Neural crest cell (in vitro differentiated cells): ENCODE data around the gene CPLX1. TPM values are rescaled to one million over a fixed set of nuclear protein-coding genes. Genes with fewer than 3 reads are reported as not detected.

Experiments used
- DNase-seq: peaks from one replicate; pipeline ENCODE4 v3.0.0; 2021; ENCODE audit warnings: low read depth, mixed read lengths, low spot score
- H3K27ac Mint-ChIP-seq: one replicate; pipeline ENCODE4 v1.8.0; 2021; ENCODE audit warnings: mild to moderate bottlenecking, mixed read lengths; ENCODE audit not compliant: unreplicated experiment
- H3K27me3 Mint-ChIP-seq: 2 replicates; pipeline ENCODE4 v1.8.0; 2021; ENCODE audit warnings: low read depth, mild to moderate bottlenecking, mixed read lengths
- H3K36me3 Mint-ChIP-seq: 2 replicates; pipeline ENCODE4 v1.8.0; 2021; ENCODE audit warnings: low read depth, mild to moderate bottlenecking, mixed read lengths
- H3K4me1 Mint-ChIP-seq: 2 replicates; pipeline ENCODE4 v1.8.0; 2021; ENCODE audit warnings: mixed read lengths
- H3K4me3 Mint-ChIP-seq: one replicate; pipeline ENCODE4 v1.8.0; 2021; ENCODE audit warnings: mild to moderate bottlenecking, mixed read lengths
- H3K9me3 Mint-ChIP-seq: 2 replicates; pipeline ENCODE4 v1.8.0; 2021; ENCODE audit warnings: mixed read lengths
- total RNA-seq: library from RNA; stranded (reverse); gene quantifications from 2 replicates; pipeline ENCODE4 v1.2.1, GENCODE V29; 2021
- TF ChIP-seq, protein P1 (sequence below): fragments of 200-600 bp; sonication (generic); conservative IDR thresholded peaks from 2 replicates; pipeline ENCODE4 v1.5.0; 2021; ENCODE audit warnings: antibody characterized with exemption, mild to moderate bottlenecking

The CPLX1 gene
- total RNA-seq, 1 donor from 2014 or later: 2.0 TPM

DNA sequence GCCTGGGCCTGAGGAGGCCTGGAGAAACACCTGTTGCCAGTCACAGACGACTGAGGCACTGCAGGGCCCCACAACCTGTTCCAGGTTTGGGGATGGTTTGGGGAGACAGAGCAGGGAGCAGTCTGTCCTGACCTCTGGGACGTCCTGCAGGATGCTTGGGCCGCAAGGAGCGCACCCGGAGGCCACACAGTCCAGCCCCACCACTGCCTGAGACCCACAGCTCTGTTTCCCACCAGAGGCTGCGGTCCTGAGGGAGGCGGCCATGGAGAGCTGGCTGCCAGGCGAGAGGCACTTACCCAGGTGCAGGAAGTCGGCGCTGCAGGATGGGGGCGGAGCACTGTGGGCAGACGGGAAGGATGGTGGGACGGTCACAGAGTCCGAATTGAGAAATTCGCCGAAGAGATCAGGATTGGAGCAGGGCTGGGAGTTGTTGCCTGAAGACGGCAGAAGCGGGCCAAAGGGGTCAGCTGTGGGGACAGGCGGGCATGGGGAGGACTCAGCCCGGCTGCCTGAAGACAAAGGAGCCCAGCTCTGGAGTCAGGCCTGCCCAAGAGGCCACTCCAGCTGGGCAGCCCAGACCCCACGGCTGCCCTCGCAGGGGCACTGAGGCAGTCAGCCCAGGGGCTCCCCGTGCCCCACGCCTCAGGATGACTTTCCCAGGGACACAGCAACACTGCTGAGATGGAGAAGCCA lies 40.3 kb upstream of the CPLX1 start:
- Mint-ChIP-seq H3K9me3 (no peaks in the 10 kb centered on the region), H3K27me3 (no peaks in the 10 kb centered on the region), H3K27ac (no peak overlapping the region), H3K4me1 (no peaks in the 10 kb centered on the region), H3K36me3 (peaks cover 26% of the 10 kb centered on the region), H3K4me3 (no peak overlapping the region)
- TF ChIP-seq, protein P1, sequence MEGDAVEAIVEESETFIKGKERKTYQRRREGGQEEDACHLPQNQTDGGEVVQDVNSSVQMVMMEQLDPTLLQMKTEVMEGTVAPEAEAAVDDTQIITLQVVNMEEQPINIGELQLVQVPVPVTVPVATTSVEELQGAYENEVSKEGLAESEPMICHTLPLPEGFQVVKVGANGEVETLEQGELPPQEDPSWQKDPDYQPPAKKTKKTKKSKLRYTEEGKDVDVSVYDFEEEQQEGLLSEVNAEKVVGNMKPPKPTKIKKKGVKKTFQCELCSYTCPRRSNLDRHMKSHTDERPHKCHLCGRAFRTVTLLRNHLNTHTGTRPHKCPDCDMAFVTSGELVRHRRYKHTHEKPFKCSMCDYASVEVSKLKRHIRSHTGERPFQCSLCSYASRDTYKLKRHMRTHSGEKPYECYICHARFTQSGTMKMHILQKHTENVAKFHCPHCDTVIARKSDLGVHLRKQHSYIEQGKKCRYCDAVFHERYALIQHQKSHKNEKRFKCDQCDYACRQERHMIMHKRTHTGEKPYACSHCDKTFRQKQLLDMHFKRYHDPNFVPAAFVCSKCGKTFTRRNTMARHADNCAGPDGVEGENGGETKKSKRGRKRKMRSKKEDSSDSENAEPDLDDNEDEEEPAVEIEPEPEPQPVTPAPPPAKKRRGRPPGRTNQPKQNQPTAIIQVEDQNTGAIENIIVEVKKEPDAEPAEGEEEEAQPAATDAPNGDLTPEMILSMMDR: no peak
- no peak for DNase-seq

DNA sequence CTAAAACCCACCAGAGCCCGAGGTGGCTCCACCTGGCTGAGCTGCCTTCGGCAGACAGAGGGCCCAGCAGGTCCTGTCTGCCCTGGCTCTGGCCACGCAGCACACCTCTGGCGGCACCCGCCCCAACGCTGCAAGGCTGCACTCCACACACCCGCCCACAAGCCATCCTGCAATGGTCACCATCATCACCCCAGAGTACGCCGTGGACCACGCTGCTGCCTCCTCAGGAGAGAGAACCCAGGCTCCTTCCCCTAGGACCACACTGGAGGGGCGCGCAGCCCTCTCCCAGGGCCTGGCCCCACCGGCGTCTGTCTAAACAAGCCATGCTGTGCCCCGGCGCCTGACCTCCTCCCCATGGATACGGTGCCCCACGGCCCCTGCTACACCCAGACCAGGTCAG lies 39.6 kb upstream of the CPLX1 start:
- H3K36me3 Mint-ChIP-seq: peaks cover 29% of the 10 kb centered on the region
- no peaks in the 10 kb centered on the region for H3K9me3 Mint-ChIP-seq
- no peak overlapping the region for H3K4me3 Mint-ChIP-seq
- TF ChIP-seq, protein P1: no peak
- no peak overlapping the region for H3K27ac Mint-ChIP-seq
- DNase-seq: no peak
- no peaks in the 10 kb centered on the region for H3K4me1 Mint-ChIP-seq
- no peaks in the 10 kb centered on the region for H3K27me3 Mint-ChIP-seq

DNA sequence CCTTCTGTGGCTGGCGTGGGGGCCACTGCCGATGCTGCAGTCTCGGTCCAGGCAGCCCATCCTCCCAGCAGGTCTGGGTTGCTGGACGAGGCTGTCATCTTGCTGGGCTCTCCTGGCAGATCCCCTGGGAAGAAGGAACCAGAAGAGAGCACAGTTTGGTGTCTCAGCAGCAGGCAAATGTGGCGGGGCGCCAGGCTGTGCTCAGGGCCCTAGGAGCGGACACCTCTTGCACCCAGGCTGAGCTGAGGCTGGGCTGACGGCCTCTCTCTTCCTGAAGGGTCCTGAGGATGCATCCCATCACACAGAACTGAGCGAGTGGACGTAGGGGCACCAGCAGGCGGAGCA lies 39.2 kb upstream of the CPLX1 start:
- TF ChIP-seq, protein P1: no peak
- Mint-ChIP-seq H3K27ac (peak overlapping the region; percentile 75), H3K4me3 (no peak overlapping the region), H3K4me1 (no peaks in the 10 kb centered on the region), H3K36me3 (peaks cover 31% of the 10 kb centered on the region), H3K27me3 (no peaks in the 10 kb centered on the region), H3K9me3 (no peaks in the 10 kb centered on the region)
- no peak for DNase-seq

DNA sequence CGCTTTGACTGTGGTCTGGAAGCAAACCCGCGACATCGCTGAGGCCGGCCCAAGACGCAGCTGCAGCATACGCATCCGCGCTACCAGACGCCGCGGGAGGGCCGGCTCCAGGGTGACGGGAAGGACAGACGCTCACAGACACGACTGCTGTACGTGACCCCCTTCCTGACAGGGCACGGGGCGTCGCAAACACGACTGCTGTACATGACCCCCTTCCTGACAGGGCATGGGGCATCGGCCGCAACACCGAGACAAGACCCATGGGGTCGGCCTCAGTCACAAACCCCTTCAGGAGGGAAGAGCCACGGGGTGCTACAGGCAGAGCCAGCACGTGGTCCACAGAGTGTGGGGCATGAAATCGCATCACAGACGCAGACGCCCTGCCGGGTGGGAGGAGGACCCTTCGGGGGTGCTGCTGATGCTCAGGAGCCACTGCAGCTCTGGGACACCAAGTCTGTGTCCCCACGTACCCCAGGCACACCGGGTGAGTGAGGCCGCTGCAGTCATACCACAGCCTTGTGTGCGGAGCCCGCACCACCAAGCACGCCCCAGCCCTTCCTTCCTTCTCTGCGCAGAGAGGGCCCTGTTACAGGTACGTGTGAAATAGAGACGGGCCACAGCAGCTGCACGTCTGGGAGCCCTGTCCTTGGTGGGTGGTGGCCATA lies 38.7 kb upstream of the CPLX1 start:
- Mint-ChIP-seq H3K4me3 (no peak overlapping the region), H3K36me3 (peaks cover 26% of the 10 kb centered on the region), H3K9me3 (no peaks in the 10 kb centered on the region), H3K27me3 (no peaks in the 10 kb centered on the region), H3K27ac (no peak overlapping the region), H3K4me1 (no peaks in the 10 kb centered on the region)
- DNase-seq: no peak
- TF ChIP-seq, protein P1: no peak

DNA sequence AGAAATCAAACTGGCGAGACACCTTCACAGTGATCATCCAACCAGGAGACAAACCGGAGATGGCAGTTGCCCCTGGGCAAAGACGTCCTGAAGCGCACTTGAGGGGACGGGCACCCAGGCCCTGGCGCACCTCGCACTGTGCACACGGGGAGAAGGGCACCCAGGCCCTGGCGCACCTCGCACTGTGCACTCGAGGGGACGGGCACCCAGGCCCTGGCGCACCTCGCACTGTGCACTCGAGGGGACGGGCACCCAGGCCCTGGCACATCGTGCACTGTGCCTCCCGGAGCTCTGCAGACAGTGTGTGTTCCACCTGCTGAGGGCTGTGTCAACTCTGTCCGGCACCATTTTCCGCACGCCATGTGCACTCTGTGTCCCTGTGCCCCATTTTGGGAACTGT lies 34.6 kb upstream of the CPLX1 start:
- Mint-ChIP-seq H3K27ac (no peak overlapping the region), H3K36me3 (peaks cover 33% of the 10 kb centered on the region), H3K9me3 (no peaks in the 10 kb centered on the region)

More for the DNA sequence above, 34.6 kb upstream of the CPLX1 start:
- Mint-ChIP-seq H3K4me1 (no peaks in the 10 kb centered on the region), H3K4me3 (no peak overlapping the region), H3K27me3 (no peaks in the 10 kb centered on the region)
- TF ChIP-seq, protein P1: no peak
- no peak for DNase-seq
